GM19240 (cell line): ENCODE measurements around the gene MCM6.
"Not testable (repeated sequence)": the region's sequence is repeated elsewhere in the genome, so short reads cannot be mapped to it uniquely, and the experiment has no call there.

Source experiments
- DNase-seq: peaks from one replicate; pipeline ENCODE4 v3.0.0; 2011; ENCODE audit warnings: low spot score; ENCODE audit not compliant: insufficient read length

Gene MCM6

GRCh38 chr2:135821190-135821589 is 55.1 kb downstream of the MCM6 start:
- DNase-seq: no peak

GRCh38 chr2:135820003-135820618 is 56.1 kb downstream of the MCM6 start:
- peak; percentile 23 for DNase-seq

- no peak for DNase-seq
Observed at GRCh38 chr2:135818937-135819610, 57.2 kb downstream of the MCM6 start.

GRCh38 chr2:135817951-135818350 is 58.3 kb downstream of the MCM6 start:
- DNase-seq: no peak

- no peak for DNase-seq
Observed at GRCh38 chr2:135817466-135817865, 58.8 kb downstream of the MCM6 start.

- no peak for DNase-seq
Observed at GRCh38 chr2:135815269-135815668, 61.0 kb downstream of the MCM6 start.

DNA sequence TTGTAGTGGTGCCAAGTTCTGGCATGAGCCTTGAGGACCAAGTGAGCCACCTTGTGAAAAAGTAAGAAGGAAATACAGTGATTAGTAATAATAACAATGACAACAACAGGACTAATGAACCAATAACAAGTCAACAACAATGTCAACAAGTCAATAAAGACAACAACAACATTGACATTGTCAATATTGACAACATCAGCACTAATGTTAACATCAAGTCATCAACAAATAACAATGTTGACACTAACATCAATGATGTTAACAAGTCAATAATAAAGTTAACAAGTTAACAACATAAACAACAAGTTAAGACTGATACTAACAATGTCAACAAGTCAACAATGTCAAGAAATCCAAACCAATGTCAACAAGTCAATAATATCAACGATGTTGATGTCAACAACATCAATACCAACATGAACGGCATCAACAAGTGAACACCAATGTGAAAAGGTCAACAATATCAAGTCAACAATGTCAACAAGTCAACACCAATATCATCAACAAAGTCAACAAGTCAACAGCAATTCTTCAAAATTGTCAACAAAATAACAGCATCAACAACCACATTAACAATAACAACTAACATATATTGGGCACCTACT is 63.2 kb downstream of the MCM6 start:
- no peak for DNase-seq

- not testable (repeated sequence) for DNase-seq
Observed at GRCh38 chr2:135807874-135808273, 68.4 kb downstream of the MCM6 start.

- no peak for DNase-seq
Observed at GRCh38 chr2:135803278-135803677, 73.0 kb downstream of the MCM6 start.

GRCh38 chr2:135802350-135802749 is 73.9 kb downstream of the MCM6 start:
- no peak for DNase-seq

GRCh38 chr2:135800513-135801460 is 75.5 kb downstream of the MCM6 start:
- no peak for DNase-seq

DNA sequence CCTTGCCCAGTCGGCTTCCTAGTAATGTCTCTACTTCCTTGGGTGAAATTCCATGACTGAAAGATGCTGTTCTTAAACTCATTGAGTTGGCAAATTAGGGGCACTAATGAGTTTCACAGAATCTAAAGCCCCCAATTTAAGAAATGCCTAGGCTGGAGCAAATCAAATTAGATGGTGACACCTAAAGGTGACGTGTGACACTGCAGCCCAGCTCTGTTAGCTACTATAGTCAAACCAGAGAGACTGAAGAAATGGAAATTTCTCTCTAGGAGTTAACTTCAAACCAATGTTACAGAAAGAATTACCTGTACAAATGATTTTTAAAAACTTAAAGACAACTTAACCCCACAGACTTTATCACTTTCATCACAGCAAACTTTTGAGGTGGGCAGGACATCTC is 76.5 kb downstream of the MCM6 start:
- DNase-seq: no peak

GRCh38 chr2:135798762-135799161 is 77.5 kb downstream of the MCM6 start:
- DNase-seq: no peak

DNA sequence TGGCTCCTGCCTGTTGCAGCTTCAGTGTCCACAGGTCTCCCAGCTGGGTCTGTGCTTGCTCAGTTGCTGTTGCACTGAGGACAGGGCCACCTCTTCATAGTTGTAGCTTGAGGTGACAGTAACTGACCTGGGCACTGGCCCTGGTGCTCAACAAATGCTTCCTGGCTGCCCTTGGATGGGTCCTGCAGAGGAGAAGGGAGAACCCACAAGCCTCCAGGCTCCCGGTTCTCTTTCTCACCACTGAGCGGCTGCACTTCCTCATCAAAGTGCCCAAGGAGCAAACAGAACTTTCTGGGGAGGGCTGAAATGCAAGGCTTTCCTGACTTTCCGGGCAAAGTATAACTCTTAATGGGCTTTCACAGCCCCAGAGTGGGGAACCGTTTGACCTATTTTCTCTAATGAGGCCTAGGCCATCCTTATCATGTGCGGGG is 78.0 kb downstream of the MCM6 start:
- no peak for DNase-seq

GRCh38 chr2:135797497-135798274 is 78.6 kb downstream of the MCM6 start:
- DNase-seq: peak; percentile 58

DNA sequence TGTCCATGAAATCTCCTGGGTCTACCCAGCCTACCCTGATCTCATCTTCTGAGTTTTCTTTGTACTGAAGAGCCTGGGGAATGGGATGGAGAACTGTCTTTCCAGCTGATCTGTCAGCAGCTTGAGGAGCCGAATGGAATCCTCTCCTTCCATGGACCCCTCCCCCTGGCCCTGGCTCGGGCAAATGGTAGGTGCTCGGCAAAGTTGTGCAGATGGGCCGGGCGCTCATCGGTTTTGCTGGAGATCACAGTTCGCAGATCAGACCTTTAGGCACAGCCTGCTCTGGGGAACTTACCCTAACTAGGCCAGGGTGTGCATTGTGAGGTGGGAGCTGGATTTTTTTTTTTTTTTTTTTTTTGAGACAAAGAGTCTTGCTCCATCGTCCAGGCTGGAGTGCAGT is 79.6 kb downstream of the MCM6 start:
- no peak for DNase-seq

- DNase-seq: not testable (repeated sequence)
Observed at GRCh38 chr2:135795641-135796040, 80.6 kb downstream of the MCM6 start.

DNA sequence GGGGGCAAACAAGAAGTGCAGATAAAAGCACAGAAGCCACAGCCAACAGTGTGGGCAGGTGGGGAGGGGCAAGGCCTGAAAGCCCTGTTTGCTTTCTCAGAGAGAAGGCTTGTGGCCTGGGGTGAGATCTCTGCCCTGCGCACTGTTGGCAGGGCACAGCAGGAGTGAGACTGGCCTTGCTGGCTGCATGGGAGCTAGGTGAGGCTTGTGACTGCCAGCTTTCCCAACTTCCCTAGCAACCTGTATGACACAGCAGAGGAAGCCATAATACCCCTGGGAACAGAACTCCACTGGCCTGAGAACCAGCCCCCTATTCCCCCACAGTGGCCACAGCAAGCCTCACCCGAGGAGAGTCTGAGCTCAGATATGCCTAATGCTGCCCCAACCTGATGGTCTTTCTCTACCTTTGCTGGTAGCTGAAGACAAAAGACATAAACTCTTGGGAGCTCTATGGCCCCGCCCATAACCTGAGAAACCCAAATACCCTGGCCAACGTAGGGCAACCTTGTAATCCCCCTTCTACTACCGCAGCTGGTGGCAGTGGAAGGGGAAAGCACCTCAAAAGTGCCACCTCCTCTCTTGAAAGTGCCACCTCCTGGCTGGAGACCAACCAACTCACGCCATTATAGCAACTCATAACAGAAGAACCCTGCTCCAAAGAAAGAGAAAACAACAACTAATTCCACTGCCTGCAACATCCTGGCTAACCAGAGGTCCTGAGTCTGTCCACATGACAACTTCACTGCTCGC is 83.7 kb downstream of the MCM6 start:
- no peak for DNase-seq

DNA sequence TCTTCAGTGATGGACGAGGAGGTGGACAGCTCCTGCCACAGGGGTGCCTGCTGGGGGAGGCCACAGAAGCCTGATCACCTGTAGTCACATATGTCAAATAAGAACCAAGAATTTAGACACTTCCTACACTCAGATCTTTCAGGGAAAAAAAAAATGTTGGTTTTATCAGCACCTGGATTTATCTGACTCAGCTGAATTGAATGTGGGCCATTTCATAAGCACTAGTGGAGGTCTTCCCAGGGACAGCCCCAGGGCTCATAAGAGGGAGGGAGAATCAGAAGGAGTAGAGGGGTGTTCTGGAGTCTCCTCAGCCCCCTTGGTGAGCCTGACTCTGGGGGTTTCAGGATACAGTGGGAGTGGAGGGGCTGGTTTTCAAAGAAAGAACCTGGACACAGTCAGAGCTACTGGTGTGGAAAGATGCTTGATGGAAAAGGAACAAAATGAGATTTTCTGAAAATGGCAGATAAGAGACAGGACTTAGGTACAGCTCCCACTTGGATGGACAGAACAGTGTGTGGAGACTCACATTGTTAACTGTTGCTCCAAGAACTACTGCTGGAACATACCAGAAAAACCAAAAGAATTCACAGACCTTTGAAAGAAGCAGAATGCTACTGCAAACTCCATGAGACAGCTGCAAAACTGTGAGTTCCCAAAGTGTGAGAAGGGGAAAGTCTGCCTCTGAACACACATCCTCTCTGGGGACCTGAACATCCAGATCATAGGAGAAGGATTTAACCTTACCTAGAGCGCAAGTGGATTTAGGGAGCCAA is 84.6 kb downstream of the MCM6 start:
- no peak for DNase-seq
